Skeletal muscle tissue (tissue), 4 donors: ENCODE results near the gene AK5. TPM values are rescaled to one million over a fixed set of nuclear protein-coding genes. Genes with fewer than 3 reads are reported as not detected.

Source experiments
- H3K27ac ChIP-seq: one replicate; pipeline ENCODE4 v1.7.0; 2013; ENCODE audit warnings: mild to moderate bottlenecking, low read depth, low read length, inconsistent platforms
- H3K27me3 ChIP-seq, 3 donors: one replicate each; pipeline ENCODE4 v1.7.0; 2013; ENCODE audit warnings: low read length in 3 of 3; ENCODE audit not compliant: control insufficient read depth in 3 of 3, insufficient read depth in 3 of 3
- H3K36me3 ChIP-seq, 3 donors: one replicate each; pipeline ENCODE4 v1.7.0; 2013; ENCODE audit warnings: low read length in 3 of 3; ENCODE audit not compliant: control insufficient read depth in 3 of 3, insufficient read depth in 3 of 3
- H3K4me1 ChIP-seq, 3 donors: one replicate each; pipeline ENCODE4 v1.7.0; 2013; ENCODE audit warnings: low read length in 3 of 3, mild to moderate bottlenecking in 3 of 3; ENCODE audit not compliant: control insufficient read depth in 3 of 3, insufficient read depth in 3 of 3
- H3K4me3 ChIP-seq, 3 donors: one replicate each; pipeline ENCODE4 v1.7.0; 2013; ENCODE audit warnings: low read length in 3 of 3
- H3K9ac ChIP-seq, 3 donors: one replicate each; pipeline ENCODE4 v1.7.0; 2013; ENCODE audit warnings: low read length in 3 of 3, mild to moderate bottlenecking in 3 of 3, moderate library complexity in 2 of 3, low read depth in 1 of 3
- H3K9me3 ChIP-seq, 3 donors: one replicate each; pipeline ENCODE4 v1.7.0; 2013; ENCODE audit warnings: low read length in 3 of 3; ENCODE audit not compliant: control insufficient read depth in 3 of 3
- total RNA-seq: library from RNA; depleted of rRNA; stranded (reverse); fragments of >200 nt; gene quantifications from one replicate; pipeline ENCODE4 v1.2.3, GENCODE V29; 2014
- donor health status: Osteomylitis.

The AK5 gene
- total RNA-seq, 1 donor from 2014 or later = 11.5 TPM

DNA sequence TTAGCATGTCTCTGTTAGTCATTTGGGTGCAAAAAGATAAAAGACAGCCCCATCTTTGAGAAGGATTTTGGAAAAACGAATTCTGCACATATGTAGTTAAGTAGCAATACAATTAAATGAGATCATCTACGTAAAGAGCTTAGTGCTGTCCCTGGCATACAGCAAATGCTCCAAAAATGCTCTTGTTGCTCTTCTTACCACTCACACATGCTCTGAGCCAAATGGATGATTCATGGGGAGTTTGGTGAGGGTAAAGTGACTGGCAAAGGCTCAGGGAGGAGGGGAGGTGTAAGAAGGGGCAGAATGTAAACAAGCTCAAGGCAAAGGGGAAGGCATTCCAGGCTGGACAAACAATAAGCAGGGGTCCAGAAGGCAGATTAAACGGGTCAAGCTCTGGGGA lies 191.9 kb downstream of the AK5 start:
- no peak overlapping the region for H3K4me3 ChIP-seq
- H3K4me1 ChIP-seq = peaks cover 0 to 1% (median 0%) of the 10 kb centered on the region in 3 donors
- no peaks in the 10 kb centered on the region for H3K36me3 ChIP-seq
- H3K9ac ChIP-seq = no peak overlapping the region
- H3K9me3 ChIP-seq = no peaks in the 10 kb centered on the region
- no peaks in the 10 kb centered on the region for H3K27me3 ChIP-seq
- no peak overlapping the region for H3K27ac ChIP-seq

DNA sequence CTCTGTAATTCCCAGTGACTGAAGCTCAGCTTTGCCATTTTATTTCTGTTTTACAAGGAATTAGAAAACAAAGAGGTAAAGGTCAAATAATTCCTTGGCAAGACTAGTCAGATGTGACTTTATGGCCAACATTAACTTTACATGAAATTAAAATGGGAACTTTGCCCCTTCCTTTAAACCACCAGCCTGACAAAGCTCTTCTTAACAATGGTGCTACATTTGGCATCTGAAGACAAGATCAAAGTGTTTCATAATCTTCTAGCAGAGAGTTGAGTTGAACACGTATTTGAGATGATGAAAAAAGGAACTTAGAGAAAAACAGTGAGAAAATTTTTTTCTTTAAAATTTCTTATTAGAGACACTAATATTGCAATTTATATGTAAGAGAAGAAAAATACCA lies 193.8 kb downstream of the AK5 start:
- no peak overlapping the region for H3K27ac ChIP-seq
- no peaks in the 10 kb centered on the region for H3K4me1 ChIP-seq

GRCh38 chr1:77476475-77476874 lies 194.7 kb downstream of the AK5 start:
- Histone ChIP-seq H3K4me1 (no peaks in the 10 kb centered on the region), H3K4me3 (no peak overlapping the region), H3K9ac (no peak overlapping the region), H3K36me3 (no peaks in the 10 kb centered on the region), H3K27me3 (peaks cover 0 to 3% (median 0%) of the 10 kb centered on the region in 3 donors), H3K9me3 (no peaks in the 10 kb centered on the region), H3K27ac (no peak overlapping the region)

More for the DNA sequence above, 193.8 kb downstream of the AK5 start:
- H3K4me3 ChIP-seq = no peak overlapping the region
- no peaks in the 10 kb centered on the region for H3K27me3 ChIP-seq
- no peaks in the 10 kb centered on the region for H3K36me3 ChIP-seq
- no peak overlapping the region for H3K9ac ChIP-seq
- no peaks in the 10 kb centered on the region for H3K9me3 ChIP-seq

- Histone ChIP-seq H3K9ac (no peak overlapping the region), H3K4me1 (no peaks in the 10 kb centered on the region), H3K36me3 (no peaks in the 10 kb centered on the region), H3K4me3 (no peak overlapping the region), H3K27ac (no peak overlapping the region), H3K9me3 (no peaks in the 10 kb centered on the region), H3K27me3 (peaks cover 0 to 3% (median 0%) of the 10 kb centered on the region in 3 donors)
Measured at GRCh38 chr1:77484334-77484733, 202.5 kb downstream of the AK5 start.

DNA sequence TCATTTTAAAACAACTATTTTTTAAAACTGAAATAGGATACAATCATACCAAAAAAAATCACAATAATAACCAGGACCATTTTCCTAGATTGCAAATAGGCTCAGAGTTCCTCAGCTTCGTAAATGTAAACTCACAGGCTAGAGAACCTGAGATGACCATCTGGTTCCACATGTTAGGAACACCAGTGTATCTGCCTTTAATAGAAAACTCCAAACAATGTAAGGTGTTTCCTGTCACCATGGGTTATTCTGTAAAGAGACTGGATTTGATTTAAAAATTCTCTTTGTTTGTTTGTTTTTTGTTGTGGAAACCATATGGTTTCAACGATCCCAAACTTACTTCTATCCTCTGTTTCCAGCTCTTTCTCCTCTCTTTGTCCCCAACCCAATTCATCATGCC lies 203.1 kb downstream of the AK5 start:
- H3K27ac ChIP-seq = no peak overlapping the region
- H3K27me3 ChIP-seq = peaks cover 0 to 3% (median 0%) of the 10 kb centered on the region in 3 donors
- no peaks in the 10 kb centered on the region for H3K4me1 ChIP-seq
- no peak overlapping the region for H3K9ac ChIP-seq
- H3K36me3 ChIP-seq = no peaks in the 10 kb centered on the region
- H3K4me3 ChIP-seq = no peak overlapping the region
- no peaks in the 10 kb centered on the region for H3K9me3 ChIP-seq

DNA sequence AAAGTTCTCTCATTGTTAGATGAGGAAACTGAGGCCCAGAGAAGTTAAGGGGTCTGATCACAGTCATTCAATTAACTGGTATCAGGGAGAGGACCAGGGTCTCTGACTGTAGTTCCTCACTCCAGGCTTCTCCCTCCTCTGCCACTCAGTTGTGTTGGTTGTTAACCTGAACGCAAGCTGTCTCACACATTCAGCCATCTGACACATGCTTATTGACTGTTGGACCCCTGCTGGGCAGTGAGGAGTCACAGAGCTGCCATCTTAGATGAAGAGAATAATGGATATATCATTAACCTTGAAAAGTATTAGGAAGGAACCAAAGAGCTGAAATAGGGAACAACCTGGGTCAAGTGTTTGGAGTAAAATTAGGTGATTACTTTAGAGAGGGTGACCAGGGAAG lies 205.8 kb downstream of the AK5 start:
- Histone ChIP-seq H3K27ac (no peak overlapping the region), H3K9me3 (no peaks in the 10 kb centered on the region), H3K4me1 (no peaks in the 10 kb centered on the region), H3K36me3 (no peaks in the 10 kb centered on the region), H3K27me3 (no peaks in the 10 kb centered on the region), H3K9ac (no peak overlapping the region), H3K4me3 (no peak overlapping the region)

- Histone ChIP-seq H3K9me3 (no peaks in the 10 kb centered on the region), H3K27ac (no peak overlapping the region), H3K27me3 (no peaks in the 10 kb centered on the region), H3K4me1 (no peaks in the 10 kb centered on the region), H3K36me3 (no peaks in the 10 kb centered on the region), H3K9ac (no peak overlapping the region), H3K4me3 (no peak overlapping the region)
Measured at GRCh38 chr1:77489910-77490309, 208.1 kb downstream of the AK5 start.

- peaks cover 0 to 2% (median 0%) of the 10 kb centered on the region in 3 donors for H3K9me3 ChIP-seq
- no peak overlapping the region for H3K4me3 ChIP-seq
- no peak overlapping the region for H3K9ac ChIP-seq
- H3K27me3 ChIP-seq = no peaks in the 10 kb centered on the region
- no peaks in the 10 kb centered on the region for H3K36me3 ChIP-seq
- H3K27ac ChIP-seq = no peak overlapping the region
- H3K4me1 ChIP-seq = no peaks in the 10 kb centered on the region
Measured at GRCh38 chr1:77494026-77494425, 212.2 kb downstream of the AK5 start.

DNA sequence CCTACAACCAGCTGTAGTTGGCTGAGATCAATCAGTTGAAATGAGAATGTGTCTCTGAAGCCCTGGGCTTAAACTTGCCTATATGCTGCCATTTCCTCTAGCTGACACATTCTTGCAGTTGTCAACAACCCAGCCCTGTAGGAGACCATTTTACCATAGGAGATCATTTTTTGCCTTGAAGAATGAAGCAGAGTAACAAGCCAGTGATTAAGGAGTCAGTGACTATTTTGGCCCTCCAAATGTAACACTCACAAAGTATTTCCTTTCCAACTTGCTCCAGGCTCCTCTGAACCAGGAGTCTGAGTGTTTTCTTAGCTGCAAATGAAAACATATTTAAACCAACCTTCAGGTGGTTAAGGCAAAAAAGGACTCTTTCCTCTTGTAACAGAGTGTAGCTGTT lies 217.1 kb downstream of the AK5 start:
- Histone ChIP-seq H3K9me3 (peaks cover 0 to 2% (median 0%) of the 10 kb centered on the region in 3 donors), H3K4me1 (no peaks in the 10 kb centered on the region), H3K4me3 (no peak overlapping the region), H3K9ac (no peak overlapping the region), H3K27me3 (no peaks in the 10 kb centered on the region), H3K36me3 (no peaks in the 10 kb centered on the region), H3K27ac (no peak overlapping the region)

- no peaks in the 10 kb centered on the region for H3K4me1 ChIP-seq
Measured at GRCh38 chr1:77499466-77499865, 217.6 kb downstream of the AK5 start.

GRCh38 chr1:77504986-77505385 lies 223.2 kb downstream of the AK5 start:
- Histone ChIP-seq H3K4me1 (no peaks in the 10 kb centered on the region), H3K27ac (no peak overlapping the region), H3K4me3 (no peak overlapping the region), H3K27me3 (no peaks in the 10 kb centered on the region), H3K36me3 (no peaks in the 10 kb centered on the region), H3K9ac (no peak overlapping the region), H3K9me3 (no peaks in the 10 kb centered on the region)

More at GRCh38 chr1:77499466-77499865, 217.6 kb downstream of the AK5 start:
- Histone ChIP-seq H3K27me3 (no peaks in the 10 kb centered on the region), H3K27ac (no peak overlapping the region), H3K9ac (no peak overlapping the region), H3K36me3 (no peaks in the 10 kb centered on the region), H3K4me3 (no peak overlapping the region), H3K9me3 (peaks cover 0 to 2% (median 0%) of the 10 kb centered on the region in 3 donors)
